ENCODE results near the gene NHEJ1. TPM values are rescaled to one million over a fixed set of nuclear protein-coding genes. Genes with fewer than 3 reads are reported as not detected.

The NHEJ1 gene
- total RNA-seq, 1 donor = 23.8 TPM

- H3K4me3 ChIP-seq (ENCODE audit: low read depth, low read length) = no peak overlapping the region
- no peak for DNase-seq (ENCODE audit: low read depth)
- no peak for TF ChIP-seq CTCF (IDR thresholded peaks at IDR 0.05; ENCODE audit: insufficient read depth, low read length)
Observed at GRCh38 chr2:219087848-219088247, 72.8 kb downstream of the NHEJ1 start.

- no peak for DNase-seq (ENCODE audit: low read depth)
- TF ChIP-seq CTCF (IDR thresholded peaks at IDR 0.05; ENCODE audit: insufficient read depth, low read length) = no peak
- no peak overlapping the region for H3K4me3 ChIP-seq (ENCODE audit: low read depth, low read length)
Observed at GRCh38 chr2:219087361-219087760, 73.3 kb downstream of the NHEJ1 start.

- no peak for DNase-seq (ENCODE audit: low read depth)
- H3K4me3 ChIP-seq (ENCODE audit: low read depth, low read length) = no peak overlapping the region
- TF ChIP-seq CTCF (IDR thresholded peaks at IDR 0.05; ENCODE audit: insufficient read depth, low read length) = no peak
Observed at GRCh38 chr2:219086196-219086595, 74.4 kb downstream of the NHEJ1 start.

GRCh38 chr2:219084791-219085190, 75.8 kb downstream of the NHEJ1 start:
- no peak overlapping the region for H3K4me3 ChIP-seq (ENCODE audit: low read depth, low read length)
- no peak for TF ChIP-seq CTCF (IDR thresholded peaks at IDR 0.05; ENCODE audit: insufficient read depth, low read length)
- no peak for DNase-seq (ENCODE audit: low read depth)

- H3K4me3 ChIP-seq (ENCODE audit: low read depth, low read length) = no peak overlapping the region
- TF ChIP-seq CTCF (IDR thresholded peaks at IDR 0.05; ENCODE audit: insufficient read depth, low read length) = no peak
- DNase-seq (ENCODE audit: low read depth) = peak; percentile 42
Observed at GRCh38 chr2:219082332-219082958, 78.2 kb downstream of the NHEJ1 start.

GRCh38 chr2:219081701-219082331, 78.8 kb downstream of the NHEJ1 start:
- H3K4me3 ChIP-seq (ENCODE audit: low read depth, low read length) = no peak overlapping the region
- TF ChIP-seq CTCF (IDR thresholded peaks at IDR 0.05; ENCODE audit: insufficient read depth, low read length) = no peak
- peak; percentile 10 for DNase-seq (ENCODE audit: low read depth)
